WTC11 (cell line): ENCODE data around the gene LYRM1. TPM values are rescaled to one million over a fixed set of nuclear protein-coding genes. Genes with fewer than 3 reads are reported as not detected.
A peak's percentile ranks its signal among the peaks of the same experiment; 100 is the strongest.

Source experiments
- ATAC-seq: fragments of 200-7000 bp; cut with Tn5 transposase; 2 replicates; pipeline ENCODE4 v1.10.0; 2021; ENCODE audit warnings: mild to moderate bottlenecking, moderate library complexity
- CTCF ChIA-PET: fragments of 300-600 bp; sonication (Branson Sonifier 250); formaldehyde crosslinking; loops from one replicate; lab custom pipeline; 2021; ENCODE audit warnings: antibody characterized with exemption; lab: Charles Lee
- POLR2A ChIA-PET: fragments of 350-600 bp; sonication (Branson Sonifier 250); formaldehyde crosslinking; loops from one replicate; lab custom pipeline; 2021; ENCODE audit warnings: antibody characterized with exemption; lab: Charles Lee
- DNase-seq: peaks from one replicate; pipeline ENCODE4 v3.0.0; 2021; ENCODE audit warnings: low spot score
- H3K27ac Mint-ChIP-seq: 2 replicates; pipeline ENCODE4 v1.8.0; 2021; ENCODE audit warnings: mixed read lengths
- H3K27me3 Mint-ChIP-seq: 2 replicates; pipeline ENCODE4 v1.8.0; 2021; ENCODE audit warnings: low read depth, mild to moderate bottlenecking, moderate library complexity, mixed read lengths
- H3K36me3 Mint-ChIP-seq: 2 replicates; pipeline ENCODE4 v1.8.0; 2021; ENCODE audit warnings: mixed read lengths
- H3K4me1 Mint-ChIP-seq: 2 replicates; pipeline ENCODE4 v1.8.0; 2022; ENCODE audit warnings: mixed read lengths
- H3K4me3 Mint-ChIP-seq: 2 replicates; pipeline ENCODE4 v1.8.0; 2021; ENCODE audit warnings: mild to moderate bottlenecking, moderate library complexity, mixed read lengths
- H3K9me3 Mint-ChIP-seq: 2 replicates; pipeline ENCODE4 v1.8.0; 2021; ENCODE audit warnings: mixed read lengths
- AR ChIP-seq: fragments of 250-450 bp; sonication (Bioruptor Pico); IDR thresholded peaks from 2 replicates; pipeline ENCODE4 v1.9.0; 2021; ENCODE audit warnings: mild to moderate bottlenecking
- ATF1 ChIP-seq: sonication (generic); formaldehyde crosslinking; IDR thresholded peaks from 2 replicates; pipeline ENCODE4 v1.8.1; 2023; ENCODE audit warnings: mild to moderate bottlenecking, moderate library complexity, missing genetic modification reagents
- ATF6 ChIP-seq: sonication (generic); formaldehyde crosslinking; IDR thresholded peaks from 2 replicates; pipeline ENCODE4 v1.8.1; 2023; ENCODE audit warnings: mild to moderate bottlenecking, missing genetic modification reagents
- CREB1 ChIP-seq: sonication (generic); formaldehyde crosslinking; IDR thresholded peaks from 2 replicates; pipeline ENCODE4 v1.8.0; 2023; ENCODE audit warnings: mild to moderate bottlenecking, missing genetic modification reagents
- E2F1 ChIP-seq: sonication (generic); formaldehyde crosslinking; IDR thresholded peaks from 2 replicates; pipeline ENCODE4 v1.8.0; 2022; ENCODE audit warnings: mild to moderate bottlenecking, missing genetic modification reagents
- E2F4 ChIP-seq: sonication (generic); formaldehyde crosslinking; IDR thresholded peaks from 2 replicates; pipeline ENCODE4 v1.8.1; 2022; ENCODE audit warnings: low read depth, mild to moderate bottlenecking, moderate library complexity, missing genetic modification reagents, borderline replicate concordance
- FOXP1 ChIP-seq: sonication (generic); formaldehyde crosslinking; IDR thresholded peaks from 2 replicates; pipeline ENCODE4 v1.8.0; 2022; ENCODE audit warnings: missing genetic modification reagents, mild to moderate bottlenecking, moderate library complexity, borderline replicate concordance
- IRF1 ChIP-seq: sonication (generic); formaldehyde crosslinking; IDR thresholded peaks from 2 replicates; pipeline ENCODE4 v1.8.0; 2023; ENCODE audit warnings: missing genetic modification reagents
- NFYB ChIP-seq: sonication (generic); formaldehyde crosslinking; conservative IDR thresholded peaks from 2 replicates; pipeline ENCODE4 v1.8.0; 2022; ENCODE audit warnings: low read depth, missing genetic modification reagents
- PREB ChIP-seq: sonication (generic); formaldehyde crosslinking; IDR thresholded peaks from 2 replicates; pipeline ENCODE4 v1.8.1; 2022; ENCODE audit warnings: mild to moderate bottlenecking, missing genetic modification reagents, moderate library complexity, borderline replicate concordance
- PRRX2 ChIP-seq: fragments of 250-450 bp; sonication (Bioruptor Pico); IDR thresholded peaks from 2 replicates; pipeline ENCODE4 v1.8.0; 2021; ENCODE audit warnings: mild to moderate bottlenecking
- RORB ChIP-seq: fragments of 250-450 bp; sonication (Bioruptor Pico); IDR thresholded peaks from 2 replicates; pipeline ENCODE4 v1.9.0; 2021; ENCODE audit warnings: mild to moderate bottlenecking
- SMAD4 ChIP-seq: sonication (generic); formaldehyde crosslinking; IDR thresholded peaks from 2 replicates; pipeline ENCODE4 v1.8.0; 2022; ENCODE audit warnings: mild to moderate bottlenecking, missing genetic modification reagents
- SOX15 ChIP-seq: fragments of 250-450 bp; sonication (Bioruptor Pico); IDR thresholded peaks from 2 replicates; pipeline ENCODE4 v1.9.0; 2021; ENCODE audit warnings: mild to moderate bottlenecking
- ZNF416 ChIP-seq: fragments of 250-450 bp; sonication (Bioruptor Pico); IDR thresholded peaks from 2 replicates; pipeline ENCODE4 v1.9.0; 2021; ENCODE audit warnings: mild to moderate bottlenecking, inconsistent platforms
- total RNA-seq: library from RNA; stranded (reverse); gene quantifications from 3 replicates; pipeline ENCODE4 v1.2.3, GENCODE V29; 2021
- TF ChIP-seq, protein P1 (sequence below): sonication (generic); formaldehyde crosslinking; IDR thresholded peaks from 2 replicates; pipeline ENCODE4 v1.8.0; 2022; ENCODE audit warnings: missing genetic modification reagents
- TF ChIP-seq, protein P2 (sequence below): fragments of 250-450 bp; sonication (Bioruptor Pico); IDR thresholded peaks from 2 replicates; pipeline ENCODE4 v1.8.0; 2021; ENCODE audit warnings: mild to moderate bottlenecking
- TF ChIP-seq, protein P3 (sequence below): sonication (generic); formaldehyde crosslinking; conservative IDR thresholded peaks from 2 replicates; pipeline ENCODE4 v1.8.1; 2023; ENCODE audit warnings: mild to moderate bottlenecking, low read depth, missing genetic modification reagents, moderate library complexity
- TF ChIP-seq, protein P4 (sequence below): sonication (generic); formaldehyde crosslinking; IDR thresholded peaks from 2 replicates; pipeline ENCODE4 v1.8.1; 2023; ENCODE audit warnings: mild to moderate bottlenecking, missing genetic modification reagents

Gene LYRM1
- total RNA-seq, 1 experiment from 2014 or later, result 11.4 TPM

- H3K27me3 Mint-ChIP-seq, result no peaks in the 10 kb centered on the region
- DNase-seq (no peak), ATAC-seq (no peak)
- no peak overlapping the region for H3K4me3 Mint-ChIP-seq
- H3K9me3 Mint-ChIP-seq, result no peaks in the 10 kb centered on the region
- ChIA-PET CTCF (no interaction called here), POLR2A (interaction anchor here (1.2 to 1.4 kb wide), 2 partner anchors 11 to 58 kb away, joined by 3 to 5 read pairs; partner anchors contain the start of genes DCUN1D3 and LYRM1)
- peaks cover 12% of the 10 kb centered on the region for H3K4me1 Mint-ChIP-seq
- no peaks in the 10 kb centered on the region for H3K36me3 Mint-ChIP-seq
- 0 out of 2 replicates have a peak overlapping the region, but pooled peaks have one; percentile 25 for H3K27ac Mint-ChIP-seq
- TF ChIP-seq FOXP1 (CRISPR knock-in tag), result no peak
- no peak for TF ChIP-seq CREB1
- no peak for TF ChIP-seq SOX15
- TF ChIP-seq PRRX2 (CRISPR knock-in tag), result no peak
- no peak for TF ChIP-seq AR (CRISPR knock-in tag)
- TF ChIP-seq RORB (CRISPR knock-in tag), result no peak
- no peak for TF ChIP-seq ATF6 (CRISPR knock-in tag)
- no peak for TF ChIP-seq ATF1
- no peak for TF ChIP-seq E2F1 (CRISPR knock-in tag)
- TF ChIP-seq PREB, result no peak
- TF ChIP-seq IRF1 (CRISPR knock-in tag), result no peak
- TF ChIP-seq, protein P1, sequence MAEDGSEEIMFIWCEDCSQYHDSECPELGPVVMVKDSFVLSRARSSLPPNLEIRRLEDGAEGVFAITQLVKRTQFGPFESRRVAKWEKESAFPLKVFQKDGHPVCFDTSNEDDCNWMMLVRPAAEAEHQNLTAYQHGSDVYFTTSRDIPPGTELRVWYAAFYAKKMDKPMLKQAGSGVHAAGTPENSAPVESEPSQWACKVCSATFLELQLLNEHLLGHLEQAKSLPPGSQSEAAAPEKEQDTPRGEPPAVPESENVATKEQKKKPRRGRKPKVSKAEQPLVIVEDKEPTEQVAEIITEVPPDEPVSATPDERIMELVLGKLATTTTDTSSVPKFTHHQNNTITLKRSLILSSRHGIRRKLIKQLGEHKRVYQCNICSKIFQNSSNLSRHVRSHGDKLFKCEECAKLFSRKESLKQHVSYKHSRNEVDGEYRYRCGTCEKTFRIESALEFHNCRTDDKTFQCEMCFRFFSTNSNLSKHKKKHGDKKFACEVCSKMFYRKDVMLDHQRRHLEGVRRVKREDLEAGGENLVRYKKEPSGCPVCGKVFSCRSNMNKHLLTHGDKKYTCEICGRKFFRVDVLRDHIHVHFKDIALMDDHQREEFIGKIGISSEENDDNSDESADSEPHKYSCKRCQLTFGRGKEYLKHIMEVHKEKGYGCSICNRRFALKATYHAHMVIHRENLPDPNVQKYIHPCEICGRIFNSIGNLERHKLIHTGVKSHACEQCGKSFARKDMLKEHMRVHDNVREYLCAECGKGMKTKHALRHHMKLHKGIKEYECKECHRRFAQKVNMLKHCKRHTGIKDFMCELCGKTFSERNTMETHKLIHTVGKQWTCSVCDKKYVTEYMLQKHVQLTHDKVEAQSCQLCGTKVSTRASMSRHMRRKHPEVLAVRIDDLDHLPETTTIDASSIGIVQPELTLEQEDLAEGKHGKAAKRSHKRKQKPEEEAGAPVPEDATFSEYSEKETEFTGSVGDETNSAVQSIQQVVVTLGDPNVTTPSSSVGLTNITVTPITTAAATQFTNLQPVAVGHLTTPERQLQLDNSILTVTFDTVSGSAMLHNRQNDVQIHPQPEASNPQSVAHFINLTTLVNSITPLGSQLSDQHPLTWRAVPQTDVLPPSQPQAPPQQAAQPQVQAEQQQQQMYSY (CRISPR knock-in tag), result no peak
- TF ChIP-seq SMAD4 (CRISPR knock-in tag), result no peak
- TF ChIP-seq, protein P2, sequence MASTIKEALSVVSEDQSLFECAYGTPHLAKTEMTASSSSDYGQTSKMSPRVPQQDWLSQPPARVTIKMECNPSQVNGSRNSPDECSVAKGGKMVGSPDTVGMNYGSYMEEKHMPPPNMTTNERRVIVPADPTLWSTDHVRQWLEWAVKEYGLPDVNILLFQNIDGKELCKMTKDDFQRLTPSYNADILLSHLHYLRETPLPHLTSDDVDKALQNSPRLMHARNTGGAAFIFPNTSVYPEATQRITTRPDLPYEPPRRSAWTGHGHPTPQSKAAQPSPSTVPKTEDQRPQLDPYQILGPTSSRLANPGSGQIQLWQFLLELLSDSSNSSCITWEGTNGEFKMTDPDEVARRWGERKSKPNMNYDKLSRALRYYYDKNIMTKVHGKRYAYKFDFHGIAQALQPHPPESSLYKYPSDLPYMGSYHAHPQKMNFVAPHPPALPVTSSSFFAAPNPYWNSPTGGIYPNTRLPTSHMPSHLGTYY, result no peak
- no peak for TF ChIP-seq ZNF416 (CRISPR knock-in tag)
- TF ChIP-seq E2F4 (CRISPR knock-in tag), result no peak
- TF ChIP-seq, protein P3, sequence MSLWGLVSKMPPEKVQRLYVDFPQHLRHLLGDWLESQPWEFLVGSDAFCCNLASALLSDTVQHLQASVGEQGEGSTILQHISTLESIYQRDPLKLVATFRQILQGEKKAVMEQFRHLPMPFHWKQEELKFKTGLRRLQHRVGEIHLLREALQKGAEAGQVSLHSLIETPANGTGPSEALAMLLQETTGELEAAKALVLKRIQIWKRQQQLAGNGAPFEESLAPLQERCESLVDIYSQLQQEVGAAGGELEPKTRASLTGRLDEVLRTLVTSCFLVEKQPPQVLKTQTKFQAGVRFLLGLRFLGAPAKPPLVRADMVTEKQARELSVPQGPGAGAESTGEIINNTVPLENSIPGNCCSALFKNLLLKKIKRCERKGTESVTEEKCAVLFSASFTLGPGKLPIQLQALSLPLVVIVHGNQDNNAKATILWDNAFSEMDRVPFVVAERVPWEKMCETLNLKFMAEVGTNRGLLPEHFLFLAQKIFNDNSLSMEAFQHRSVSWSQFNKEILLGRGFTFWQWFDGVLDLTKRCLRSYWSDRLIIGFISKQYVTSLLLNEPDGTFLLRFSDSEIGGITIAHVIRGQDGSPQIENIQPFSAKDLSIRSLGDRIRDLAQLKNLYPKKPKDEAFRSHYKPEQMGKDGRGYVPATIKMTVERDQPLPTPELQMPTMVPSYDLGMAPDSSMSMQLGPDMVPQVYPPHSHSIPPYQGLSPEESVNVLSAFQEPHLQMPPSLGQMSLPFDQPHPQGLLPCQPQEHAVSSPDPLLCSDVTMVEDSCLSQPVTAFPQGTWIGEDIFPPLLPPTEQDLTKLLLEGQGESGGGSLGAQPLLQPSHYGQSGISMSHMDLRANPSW (CRISPR knock-in tag), result no peak
- no peak for TF ChIP-seq NFYB (CRISPR knock-in tag)
- TF ChIP-seq, protein P4, sequence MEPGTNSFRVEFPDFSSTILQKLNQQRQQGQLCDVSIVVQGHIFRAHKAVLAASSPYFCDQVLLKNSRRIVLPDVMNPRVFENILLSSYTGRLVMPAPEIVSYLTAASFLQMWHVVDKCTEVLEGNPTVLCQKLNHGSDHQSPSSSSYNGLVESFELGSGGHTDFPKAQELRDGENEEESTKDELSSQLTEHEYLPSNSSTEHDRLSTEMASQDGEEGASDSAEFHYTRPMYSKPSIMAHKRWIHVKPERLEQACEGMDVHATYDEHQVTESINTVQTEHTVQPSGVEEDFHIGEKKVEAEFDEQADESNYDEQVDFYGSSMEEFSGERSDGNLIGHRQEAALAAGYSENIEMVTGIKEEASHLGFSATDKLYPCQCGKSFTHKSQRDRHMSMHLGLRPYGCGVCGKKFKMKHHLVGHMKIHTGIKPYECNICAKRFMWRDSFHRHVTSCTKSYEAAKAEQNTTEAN, result no peak
These were observed 10.8 kb downstream of the LYRM1 start for GRCh38 chr16:20911361-20911760.
